ENCODE results near the gene PPP1R26. TPM values are rescaled to one million over a fixed set of nuclear protein-coding genes. Genes with fewer than 3 reads are reported as not detected.

Gene PPP1R26
- total RNA-seq, 1 experiment from 2014 or later, result 46.9 TPM

- ChIA-PET POLR2A (ENCODE audit: unreplicated experiment) (no interaction called here), CTCF (no interaction called here)
- H4K20me1 ChIP-seq (ENCODE audit: insufficient read depth), result peaks cover 9% of the 10 kb centered on the region; the same call in 1 of the 2 replicates
- intact Hi-C loops (cut with micrococcal nuclease; ENCODE audit: unreplicated experiment), result no loop called here
- no peaks in the 10 kb centered on the region for H3K9me2 ChIP-seq (ENCODE audit: insufficient read depth)
- 0 out of 2 replicates have a peak, but pooled peaks cover 7% of the 10 kb centered on the region for H3K36me3 ChIP-seq (ENCODE audit: low read depth)
- BruUV-seq (replicated peaks), result no TSS peak
- no peak overlapping the region for H3K4me2 ChIP-seq
- H3K4me1 ChIP-seq (replicated peaks; ENCODE audit: insufficient read depth), result peaks cover 6% of the 10 kb centered on the region; the same call in 1 of the 2 replicates
- H3K9me3 ChIP-seq (ENCODE audit: insufficient read depth, low read depth), result no peaks in the 10 kb centered on the region
- H3K27me3 ChIP-seq (ENCODE audit: insufficient read depth, low read depth), result no peaks in the 10 kb centered on the region
- TF ChIP-seq CTCF (conservative IDR thresholded peaks at IDR 0.05), result no peak
- TF ChIP-seq EZH2 (IDR thresholded peaks at IDR 0.05; ENCODE audit: low read depth), result no peak
- no peaks in the 10 kb centered on the region; the same call in 1 of the 2 replicates for H3F3A ChIP-seq (ENCODE audit: insufficient read depth, low read depth)
- H3K4me3 ChIP-seq, result no peak overlapping the region
- H3K27ac ChIP-seq, result no peak overlapping the region
- no peak for DNase-seq
- peaks cover 24% of the 10 kb centered on the region for H3K79me2 ChIP-seq (ENCODE audit: low read depth)
- H2AFZ ChIP-seq, result no peak overlapping the region
These were observed 6.2 kb downstream of the PPP1R26 start for GRCh38 chr9:135485832-135486231.

GRCh38 chr9:135486267-135487065 lies 6.9 kb downstream of the PPP1R26 start:
- intact Hi-C loops (cut with micrococcal nuclease; ENCODE audit: unreplicated experiment), result no loop called here
- TF ChIP-seq CTCF (conservative IDR thresholded peaks at IDR 0.05), result no peak
- no peak for TF ChIP-seq EZH2 (IDR thresholded peaks at IDR 0.05; ENCODE audit: low read depth)

DNA sequence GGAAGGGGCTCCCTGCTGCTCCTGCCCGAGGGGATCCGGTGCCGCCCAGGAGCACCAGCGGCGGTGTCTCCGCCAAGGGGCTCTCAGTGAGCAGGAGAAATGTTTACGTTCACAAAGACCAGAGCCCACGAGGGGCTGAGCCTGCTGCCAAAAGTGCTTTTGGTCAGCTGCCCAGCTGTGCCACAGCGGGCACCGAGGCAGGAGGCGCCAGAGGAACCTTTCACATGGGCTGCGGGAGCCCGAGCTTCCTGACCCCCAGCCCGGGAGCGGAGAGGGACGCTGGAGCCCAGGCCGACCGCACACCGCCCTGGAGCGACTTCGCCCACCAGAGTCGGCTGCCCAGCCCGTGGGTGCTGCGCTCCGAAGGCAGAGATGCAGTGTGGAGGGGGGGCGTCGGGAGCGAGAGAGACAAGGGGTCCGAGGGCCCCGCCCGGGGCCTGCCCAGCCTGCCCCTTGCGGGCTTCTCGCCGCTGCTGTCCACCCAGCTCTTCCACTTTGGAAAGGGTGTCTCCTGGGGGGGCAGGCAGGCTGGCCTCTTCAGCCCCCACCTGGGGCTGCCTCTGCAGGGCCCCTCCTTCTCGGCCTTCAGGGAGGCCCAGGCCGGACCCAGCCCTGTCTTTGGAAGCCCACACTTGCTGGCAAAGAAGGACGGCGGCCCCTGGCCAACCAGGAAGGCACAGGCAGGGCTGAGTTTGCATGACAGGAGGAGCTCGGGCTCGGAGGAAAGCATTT lies 7.9 kb downstream of the PPP1R26 start:
- Histone ChIP-seq H3K4me1 (replicated peaks; ENCODE audit: insufficient read depth) (no peaks in the 10 kb centered on the region), H3K79me2 (ENCODE audit: low read depth) (peaks cover 8% of the 10 kb centered on the region), H3K4me3 (no peak overlapping the region), H3K9me2 (ENCODE audit: insufficient read depth) (no peaks in the 10 kb centered on the region), H3F3A (ENCODE audit: insufficient read depth, low read depth) (no peaks in the 10 kb centered on the region; the same call in 1 of the 2 replicates), H3K27ac (no peak overlapping the region), H3K9me3 (ENCODE audit: insufficient read depth, low read depth) (no peaks in the 10 kb centered on the region), H3K4me2 (no peak overlapping the region), H3K27me3 (ENCODE audit: insufficient read depth, low read depth) (no peaks in the 10 kb centered on the region), H4K20me1 (ENCODE audit: insufficient read depth) (0 out of 2 replicates have a peak, but pooled peaks cover 3% of the 10 kb centered on the region), H2AFZ (no peak overlapping the region), H3K36me3 (ENCODE audit: low read depth) (0 out of 2 replicates have a peak, but pooled peaks cover 7% of the 10 kb centered on the region)
- no peak for DNase-seq
- intact Hi-C loops (cut with micrococcal nuclease; ENCODE audit: unreplicated experiment), result no loop called here
- POLR2A ChIA-PET (ENCODE audit: unreplicated experiment), result no interaction called here
- CTCF ChIA-PET, result interaction anchor here (0.6 kb wide), 1 partner anchor 66 kb away, joined by 4 read pairs; no protein-coding TSS in a partner anchor
- no TSS peak for BruUV-seq (replicated peaks)
- TF ChIP-seq CTCF (conservative IDR thresholded peaks at IDR 0.05) (no peak), EZH2 (IDR thresholded peaks at IDR 0.05; ENCODE audit: low read depth) (no peak)

More at GRCh38 chr9:135486267-135487065, 6.9 kb downstream of the PPP1R26 start:
- no peaks in the 10 kb centered on the region for H3K9me3 ChIP-seq (ENCODE audit: insufficient read depth, low read depth)
- ChIA-PET CTCF (no interaction called here), POLR2A (ENCODE audit: unreplicated experiment) (no interaction called here)
- H2AFZ ChIP-seq, result no peak overlapping the region
- H3K4me1 ChIP-seq (replicated peaks; ENCODE audit: insufficient read depth), result no peaks in the 10 kb centered on the region
- no peak for DNase-seq
- no peaks in the 10 kb centered on the region; the same call in 1 of the 2 replicates for H3F3A ChIP-seq (ENCODE audit: insufficient read depth, low read depth)
- H3K36me3 ChIP-seq (ENCODE audit: low read depth), result 0 out of 2 replicates have a peak, but pooled peaks cover 7% of the 10 kb centered on the region
- H3K4me3 ChIP-seq, result no peak overlapping the region
- H3K9me2 ChIP-seq (ENCODE audit: insufficient read depth), result no peaks in the 10 kb centered on the region
- no TSS peak for BruUV-seq (replicated peaks)
- no peaks in the 10 kb centered on the region for H3K27me3 ChIP-seq (ENCODE audit: insufficient read depth, low read depth)
- peaks cover 17% of the 10 kb centered on the region for H3K79me2 ChIP-seq (ENCODE audit: low read depth)
- H4K20me1 ChIP-seq (ENCODE audit: insufficient read depth), result peaks cover 9% of the 10 kb centered on the region; the same call in 1 of the 2 replicates
- no peak overlapping the region for H3K4me2 ChIP-seq
- no peak overlapping the region for H3K27ac ChIP-seq

Data from PC-9 (cell line).